Measurements from ENCODE around the gene CNPPD1. TPM values are rescaled to one million over a fixed set of nuclear protein-coding genes. Genes with fewer than 3 reads are reported as not detected.

Gene CNPPD1
- total RNA-seq, 1 experiment from 2014 or later, result 62.9 TPM

- POLR2A ChIA-PET, result interaction anchor here (0.6 to 3.1 kb wide), 16 partner anchors 10 to 364 kb away, joined by 3 to 29 read pairs (median 6); partner anchors contain the start of genes ABCB6, CNPPD1, DNPEP and GLB1L
- DNase-seq, result peak; percentile 93 to 98
- no peaks in the 10 kb centered on the region for H3K27me3 Mint-ChIP-seq (ENCODE audit: insufficient read depth, unreplicated experiment)
- peak within 1 kb of the TSS; percentile 81 for H3K4me3 Mint-ChIP-seq (ENCODE audit: unreplicated experiment)
- Histone ChIP-seq H3K36me3 (ENCODE audit: control insufficient read depth, insufficient read depth, low read length) (peaks cover 14% of the 10 kb centered on the region), H3K27me3 (replicated peaks; ENCODE audit: control insufficient read depth, insufficient read depth, low read length) (no peaks in the 10 kb centered on the region), H3K9me3 (no peaks in the 10 kb centered on the region), H3K4me1 (peaks cover 8% of the 10 kb centered on the region), H3K4me3 (ENCODE audit: low read depth, low read length) (peak within 1 kb of the TSS; percentile 78)
- BruUV-seq (replicated peaks), result no TSS peak
- CTCF ChIA-PET, result interaction anchor here (0.6 to 2.5 kb wide), 19 partner anchors 9 to 304 kb away, joined by 3 to 13 read pairs (median 4); partner anchors contain the start of genes CNPPD1, GLB1L, STK16 and TUBA4A
- H3K27ac Mint-ChIP-seq (ENCODE audit: unreplicated experiment), result peak within 1 kb of the TSS; percentile 84
- no peaks in the 10 kb centered on the region for H3K9me3 Mint-ChIP-seq (ENCODE audit: unreplicated experiment)
- H3K4me1 Mint-ChIP-seq (ENCODE audit: low read depth, unreplicated experiment), result peaks cover 5% of the 10 kb centered on the region
- H3K36me3 Mint-ChIP-seq (ENCODE audit: insufficient read depth, unreplicated experiment), result peaks cover 45% of the 10 kb centered on the region
- no peak for TF ChIP-seq CTCF (IDR thresholded peaks at IDR 0.05; ENCODE audit: insufficient read depth in 1 of 2, low read depth in 1 of 2, low read length in 1 of 2, severe bottlenecking in 1 of 2, unreplicated experiment in 1 of 2)
- intact Hi-C loops (cut with micrococcal nuclease; ENCODE audit: unreplicated experiment), result loop anchor here (1.0 kb wide), 4 partner anchors 12 to 46 kb away; partner anchors contain the start of genes ABCB6, ANKZF1, ATG9A and NHEJ1
Observed at GRCh38 chr2:219206328-219207133, 29.8 kb upstream of the CNPPD1 start, which contains the start of gene ZFAND2B. Gene ZFAND2B, plus strand, starts transcription at chr2:219206782. Its CDS starts 206 bp downstream, at chr2:219206988.

GRCh38 chr2:219205981-219206327 lies 29.2 kb upstream of the CNPPD1 start:
- Mint-ChIP-seq H3K36me3 (ENCODE audit: insufficient read depth, unreplicated experiment) (peaks cover 39% of the 10 kb centered on the region), H3K4me3 (ENCODE audit: unreplicated experiment) (peak overlapping the region; percentile 81), H3K27me3 (ENCODE audit: insufficient read depth, unreplicated experiment) (no peaks in the 10 kb centered on the region), H3K27ac (ENCODE audit: unreplicated experiment) (peak overlapping the region; percentile 84), H3K4me1 (ENCODE audit: low read depth, unreplicated experiment) (peaks cover 5% of the 10 kb centered on the region), H3K9me3 (ENCODE audit: unreplicated experiment) (no peaks in the 10 kb centered on the region)
- intact Hi-C loops (cut with micrococcal nuclease; ENCODE audit: unreplicated experiment), result loop anchor here (1.0 kb wide), 2 partner anchors 23 to 28 kb away; partner anchors contain the start of genes ANKZF1, ATG9A and RETREG2
- CTCF ChIA-PET, result interaction anchor here (0.7 to 2.5 kb wide), 11 partner anchors 9 to 304 kb away, joined by 3 to 13 read pairs (median 7); partner anchors contain the start of genes CNPPD1, GLB1L, STK16 and TUBA4B
- POLR2A ChIA-PET, result interaction anchor here (0.6 to 3.1 kb wide), 8 partner anchors 11 to 353 kb away, joined by 3 to 29 read pairs (median 8); partner anchors contain the start of genes ABCB6, CNPPD1, GLB1L and STK16
- Histone ChIP-seq H3K9me3 (no peaks in the 10 kb centered on the region), H3K36me3 (ENCODE audit: control insufficient read depth, insufficient read depth, low read length) (peaks cover 12% of the 10 kb centered on the region), H3K27me3 (replicated peaks; ENCODE audit: control insufficient read depth, insufficient read depth, low read length) (no peaks in the 10 kb centered on the region), H3K4me3 (ENCODE audit: low read depth, low read length) (peak overlapping the region; percentile 50), H3K4me1 (peaks cover 8% of the 10 kb centered on the region)
- no peak for TF ChIP-seq CTCF (IDR thresholded peaks at IDR 0.05; ENCODE audit: insufficient read depth in 1 of 2, low read depth in 1 of 2, low read length in 1 of 2, severe bottlenecking in 1 of 2, unreplicated experiment in 1 of 2)
- DNase-seq, result no peak
- BruUV-seq (replicated peaks), result TSS peak; percentile 74

- TF ChIP-seq CTCF (IDR thresholded peaks at IDR 0.05; ENCODE audit: insufficient read depth in 1 of 2, low read depth in 1 of 2, low read length in 1 of 2, severe bottlenecking in 1 of 2, unreplicated experiment in 1 of 2), result no peak
- peaks cover 31% of the 10 kb centered on the region for H3K36me3 Mint-ChIP-seq (ENCODE audit: insufficient read depth, unreplicated experiment)
- CTCF ChIA-PET, result no interaction called here
- no peak overlapping the region for H3K27ac Mint-ChIP-seq (ENCODE audit: unreplicated experiment)
- DNase-seq, result no peak
- no peaks in the 10 kb centered on the region for H3K27me3 Mint-ChIP-seq (ENCODE audit: insufficient read depth, unreplicated experiment)
- POLR2A ChIA-PET, result no interaction called here
- H3K4me3 Mint-ChIP-seq (ENCODE audit: unreplicated experiment), result peak overlapping the region; percentile 35
- no peaks in the 10 kb centered on the region for H3K9me3 ChIP-seq
- H3K4me3 ChIP-seq (ENCODE audit: low read depth, low read length), result no peak overlapping the region
- H3K9me3 Mint-ChIP-seq (ENCODE audit: unreplicated experiment), result no peaks in the 10 kb centered on the region
- peaks cover 5% of the 10 kb centered on the region for H3K4me1 Mint-ChIP-seq (ENCODE audit: low read depth, unreplicated experiment)
- intact Hi-C loops (cut with micrococcal nuclease; ENCODE audit: unreplicated experiment), result no loop called here
- H3K27me3 ChIP-seq (replicated peaks; ENCODE audit: control insufficient read depth, insufficient read depth, low read length), result no peaks in the 10 kb centered on the region
- no TSS peak for BruUV-seq (replicated peaks)
- H3K36me3 ChIP-seq (ENCODE audit: control insufficient read depth, insufficient read depth, low read length), result peaks cover 10% of the 10 kb centered on the region
- H3K4me1 ChIP-seq, result peaks cover 8% of the 10 kb centered on the region
Observed at GRCh38 chr2:219205165-219205538, 28.4 kb upstream of the CNPPD1 start.
